Aorta (tissue), 5 donors: ENCODE data around the gene SLC9C1. TPM values are rescaled to one million over a fixed set of nuclear protein-coding genes. Genes with fewer than 3 reads are reported as not detected.

Experiments
- ATAC-seq: fragments of 200-7000 bp; cut with Tn5 transposase; one replicate; pipeline ENCODE4 v1.9.1; 2022; ENCODE audit warnings: moderate library complexity; ENCODE audit not compliant: low FRiP score
- DNase-seq, 2 donors: peaks; one replicate each; pipeline ENCODE4 v3.0.0-alpha.2; 2020
- H3K27ac ChIP-seq, 2 donors: one replicate each; pipeline ENCODE4 v1.5.1; 2013; ENCODE audit warnings: low read length in 2 of 2, mild to moderate bottlenecking in 2 of 2, moderate library complexity in 2 of 2, control low read depth in 1 of 2, inconsistent platforms in 1 of 2, low read depth in 1 of 2
- H3K27me3 ChIP-seq, 2 donors: one replicate each; pipeline ENCODE4 v1.6.1; 2013; ENCODE audit warnings: control low read depth in 1 of 2, low read length in 1 of 2, mild to moderate bottlenecking in 1 of 2, moderate library complexity in 1 of 2; ENCODE audit not compliant: insufficient read depth in 2 of 2, control insufficient read depth in 1 of 2
- H3K36me3 ChIP-seq, 2 donors: one replicate each; pipeline ENCODE4 v1.6.1; 2013; ENCODE audit warnings: control low read depth in 1 of 2, low read length in 1 of 2, mild to moderate bottlenecking in 1 of 2; ENCODE audit not compliant: insufficient read depth in 2 of 2, control insufficient read depth in 1 of 2
- H3K4me1 ChIP-seq, 2 donors: one replicate each; pipeline ENCODE4 v1.6.1; 2013; ENCODE audit warnings: low read length in 2 of 2, control low read depth in 1 of 2, mild to moderate bottlenecking in 1 of 2, moderate library complexity in 1 of 2; ENCODE audit not compliant: insufficient read depth in 2 of 2, control insufficient read depth in 1 of 2
- H3K4me3 ChIP-seq, 2 donors: one replicate each; pipeline ENCODE4 v1.5.1; 2013; ENCODE audit warnings: low read length in 2 of 2, control low read depth in 1 of 2, mild to moderate bottlenecking in 1 of 2
- H3K9me3 ChIP-seq: one replicate; pipeline ENCODE4 v1.6.1; 2013; ENCODE audit warnings: mild to moderate bottlenecking, low read length; ENCODE audit not compliant: control insufficient read depth
- WGBS, 2 donors: extraction: QIAGEN DNeasy Blood & Tissue Kit; methylation state at CpG; one replicate each; pipeline ENCODE4 v1.1.7; 2013; 5-methylcytosine and 5-hydroxymethylcytosine counted together
- intact Hi-C, 2 donors: fragments of 100-400 bp; cut with DNase I; formaldehyde crosslinking; loops; one replicate each; pipeline versions ENCODE4 v1.14.2 to v1.15.0; 2022
- polyA plus RNA-seq, 2 donors: library from polyadenylated mRNA; stranded (reverse); fragments of 200-250 nt; gene quantifications; one replicate each; pipeline ENCODE4 v1.2.3, GENCODE V29; 2013
- total RNA-seq, 2 donors: library from RNA; stranded (reverse); fragmentation: NEBNext Ultra II Directional; extraction: Animal tissue kit (Norgen Biotek cat#: 25700); gene quantifications; one replicate each; pipeline ENCODE4 v1.2.1, GENCODE V29; 2021
- donor health status: healthy with polysubstance abuse.
- donor health status: Bipolar disorder and iron deficiency.
- donor health status: DM: no; HTN: no; CAD: no.
- donor health status: DM: no; HTN: no; CAD: no.
- donor health status: DM: yes; HTN: yes; CAD: no.

The SLC9C1 gene
- total and polyA plus RNA-seq, 4 donors, result 0.29 to 0.81 TPM; not detected in 2

GRCh38 chr3:112128843-112129727 lies 164.9 kb downstream of the SLC9C1 start:
- WGBS, 2 donors, result 82 to 83% methylated on average over 7 of the region's 7 CpGs
- intact Hi-C loops, result no loop called here
- no peaks in the 10 kb centered on the region for H3K4me1 ChIP-seq
- peaks cover 2 to 8% of the 10 kb centered on the region in 2 donors for H3K36me3 ChIP-seq
- H3K4me3 ChIP-seq, result no peak overlapping the region
- ATAC-seq, result no peak
- H3K27me3 ChIP-seq, result no peaks in the 10 kb centered on the region
- H3K27ac ChIP-seq, result no peak overlapping the region
- no peak for DNase-seq
- H3K9me3 ChIP-seq, result no peaks in the 10 kb centered on the region

- Histone ChIP-seq H3K36me3 (peaks cover 2 to 8% of the 10 kb centered on the region in 2 donors), H3K9me3 (no peaks in the 10 kb centered on the region), H3K27me3 (no peaks in the 10 kb centered on the region), H3K4me3 (no peak overlapping the region), H3K27ac (no peak overlapping the region), H3K4me1 (no peaks in the 10 kb centered on the region)
- 82 to 84% methylated on average over 10 of the region's 10 CpGs for WGBS, 2 donors
- ATAC-seq, result no peak
- intact Hi-C loops, result no loop called here
- no peak for DNase-seq
These were observed 166.2 kb downstream of the SLC9C1 start for GRCh38 chr3:112127522-112128494.

GRCh38 chr3:112126511-112126911 lies 167.5 kb downstream of the SLC9C1 start:
- no peak for ATAC-seq

GRCh38 chr3:112124907-112125607 lies 169.0 kb downstream of the SLC9C1 start:
- no peaks in the 10 kb centered on the region for H3K9me3 ChIP-seq
- WGBS, 2 donors, result 74 to 76% methylated on average over 5 of the region's 5 CpGs
- DNase-seq, result no peak
- no peaks in the 10 kb centered on the region for H3K4me1 ChIP-seq
- ATAC-seq, result no peak
- intact Hi-C loops, result no loop called here
- H3K27ac ChIP-seq, result no peak overlapping the region
- no peak overlapping the region for H3K4me3 ChIP-seq
- H3K27me3 ChIP-seq, result no peaks in the 10 kb centered on the region
- H3K36me3 ChIP-seq, result peaks cover 2 to 5% of the 10 kb centered on the region in 2 donors

More at GRCh38 chr3:112126511-112126911, 167.5 kb downstream of the SLC9C1 start:
- no peak for DNase-seq
- H3K4me3 ChIP-seq, result no peak overlapping the region
- intact Hi-C loops, result no loop called here
- H3K4me1 ChIP-seq, result no peaks in the 10 kb centered on the region
- no peaks in the 10 kb centered on the region for H3K27me3 ChIP-seq
- H3K36me3 ChIP-seq, result peaks cover 2 to 8% of the 10 kb centered on the region in 2 donors
- WGBS, 2 donors, result 60 to 71% methylated on average over 1 of the region's 1 CpG
- no peak overlapping the region for H3K27ac ChIP-seq
- H3K9me3 ChIP-seq, result no peaks in the 10 kb centered on the region

- intact Hi-C loops, result no loop called here
- Histone ChIP-seq H3K27me3 (no peaks in the 10 kb centered on the region), H3K27ac (no peak overlapping the region), H3K9me3 (no peaks in the 10 kb centered on the region), H3K36me3 (peaks cover 0 to 5% of the 10 kb centered on the region in 2 donors), H3K4me3 (no peak overlapping the region), H3K4me1 (no peaks in the 10 kb centered on the region)
- DNase-seq, result no peak
- no peak for ATAC-seq
- WGBS, 2 donors, result 94 to 98% methylated on average over 2 of the region's 2 CpGs
These were observed 170.5 kb downstream of the SLC9C1 start for GRCh38 chr3:112123548-112123947.

GRCh38 chr3:112122870-112123269 lies 171.1 kb downstream of the SLC9C1 start:
- no peaks in the 10 kb centered on the region for H3K9me3 ChIP-seq
- H3K36me3 ChIP-seq, result peaks cover 0 to 6% of the 10 kb centered on the region in 2 donors
- H3K4me1 ChIP-seq, result no peaks in the 10 kb centered on the region
- H3K4me3 ChIP-seq, result no peak overlapping the region
- intact Hi-C loops, result no loop called here
- no peak overlapping the region for H3K27ac ChIP-seq
- no peak for DNase-seq
- no peaks in the 10 kb centered on the region for H3K27me3 ChIP-seq
- no peak for ATAC-seq

- Histone ChIP-seq H3K27me3 (no peaks in the 10 kb centered on the region), H3K9me3 (no peaks in the 10 kb centered on the region), H3K4me1 (no peaks in the 10 kb centered on the region), H3K4me3 (no peak overlapping the region), H3K36me3 (peaks cover 3% of the 10 kb centered on the region in 2 donors), H3K27ac (no peak overlapping the region)
- 94 to 97% methylated on average over 2 of the region's 2 CpGs for WGBS, 2 donors
- intact Hi-C loops, result no loop called here
- ATAC-seq, result no peak
- DNase-seq, result no peak
These were observed 172.2 kb downstream of the SLC9C1 start for GRCh38 chr3:112121577-112122547.
